HG02678 (cell line): ENCODE measurements around the gene KREMEN1.

Source experiments
- ATAC-seq: cut with Tn5 transposase; IDR thresholded peaks from one replicate; pipeline ENCODE4 v1.9.1; 2021; ENCODE audit warnings: mild to moderate bottlenecking, moderate library complexity; ENCODE audit not compliant: unreplicated experiment

The KREMEN1 gene

GRCh38 chr22:29203488-29204454 is 130.9 kb downstream of the KREMEN1 start:
- no peak for ATAC-seq

DNA sequence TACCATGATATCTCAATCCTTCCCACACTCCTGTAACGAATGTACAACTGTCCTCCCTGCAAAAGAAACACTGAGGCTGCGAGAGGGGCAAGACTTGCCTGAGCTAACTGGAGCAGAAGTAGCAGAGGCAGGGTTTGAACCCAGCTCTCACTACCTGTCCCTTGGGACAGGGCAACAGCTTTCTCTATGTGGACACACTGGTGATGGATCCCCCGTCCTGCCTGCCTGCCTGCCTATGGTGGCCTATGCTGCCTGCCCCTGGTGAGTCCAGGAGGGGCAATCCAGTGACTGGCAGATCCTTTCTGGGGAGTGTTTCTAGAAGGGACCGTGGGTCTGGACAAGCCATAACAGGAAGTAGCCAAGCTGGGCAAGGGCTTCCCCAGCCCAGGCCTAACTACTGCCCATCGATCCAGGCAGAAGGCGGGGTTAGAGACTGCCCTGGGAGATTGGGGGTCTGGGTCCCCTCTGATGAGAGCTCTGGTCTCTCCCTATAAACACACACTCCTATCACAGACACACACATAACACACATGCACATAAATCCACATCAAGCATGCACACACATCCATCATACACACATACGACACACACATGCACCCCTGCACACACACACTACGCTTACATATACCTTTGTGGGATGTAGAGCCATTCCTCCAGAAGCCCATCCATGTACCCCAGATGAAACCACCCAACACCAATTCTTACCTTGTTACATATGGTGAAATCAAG is 131.8 kb downstream of the KREMEN1 start:
- no peak for ATAC-seq

- ATAC-seq, result no peak
Measured at GRCh38 chr22:29205252-29205593, 132.4 kb downstream of the KREMEN1 start.

DNA sequence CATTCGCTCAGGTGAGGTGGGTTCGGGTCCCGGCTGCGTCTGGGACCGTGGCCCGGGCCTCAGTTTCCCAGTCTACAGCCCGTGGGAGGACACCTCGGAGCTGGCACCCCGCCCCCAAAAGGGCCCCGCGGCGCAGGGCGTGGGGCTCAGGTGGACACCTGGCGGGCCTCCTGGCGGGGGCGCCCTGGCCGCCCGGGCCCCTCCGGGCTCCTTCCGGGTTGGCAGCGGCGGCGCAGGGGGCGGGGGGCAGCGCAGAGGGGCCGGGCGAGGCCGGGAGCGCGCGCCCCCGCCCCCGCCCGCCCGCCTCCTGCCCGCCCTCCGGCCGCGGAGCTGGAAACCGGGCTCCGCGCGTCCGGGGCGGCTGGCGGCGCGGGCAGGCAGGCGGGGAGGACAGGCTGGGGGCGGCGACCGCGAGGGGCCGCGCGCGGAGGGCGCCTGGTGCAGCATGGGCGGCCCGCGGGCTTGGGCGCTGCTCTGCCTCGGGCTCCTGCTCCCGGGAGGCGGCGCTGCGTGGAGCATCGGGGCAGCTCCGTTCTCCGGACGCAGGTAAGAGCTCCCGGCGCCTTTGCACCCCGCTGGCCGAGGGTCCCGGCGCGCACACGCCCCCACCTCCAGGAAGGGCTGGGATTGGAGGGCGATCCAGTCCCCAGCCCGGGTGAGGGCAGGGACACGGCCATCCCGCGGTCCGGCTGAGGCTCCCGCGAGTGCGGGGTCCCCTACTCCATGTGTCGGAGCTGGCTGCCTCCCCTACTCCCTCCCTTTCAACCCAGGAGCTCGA is 132.9 kb downstream of the KREMEN1 start, which contains the start of gene EMID1:
Gene EMID1 (plus strand): TSS at position 303 of the 778 bp plus-strand sequence. CDS start 143 bp downstream, at position 446.
- ATAC-seq, result no peak

- no peak for ATAC-seq
Measured at GRCh38 chr22:29206372-29207242, 133.8 kb downstream of the KREMEN1 start.

- ATAC-seq, result no peak
Measured at GRCh38 chr22:29207243-29207550, 134.4 kb downstream of the KREMEN1 start.

GRCh38 chr22:29207562-29208501 is 135.0 kb downstream of the KREMEN1 start:
- no peak for ATAC-seq

GRCh38 chr22:29208502-29208862 is 135.6 kb downstream of the KREMEN1 start:
- no peak for ATAC-seq

DNA sequence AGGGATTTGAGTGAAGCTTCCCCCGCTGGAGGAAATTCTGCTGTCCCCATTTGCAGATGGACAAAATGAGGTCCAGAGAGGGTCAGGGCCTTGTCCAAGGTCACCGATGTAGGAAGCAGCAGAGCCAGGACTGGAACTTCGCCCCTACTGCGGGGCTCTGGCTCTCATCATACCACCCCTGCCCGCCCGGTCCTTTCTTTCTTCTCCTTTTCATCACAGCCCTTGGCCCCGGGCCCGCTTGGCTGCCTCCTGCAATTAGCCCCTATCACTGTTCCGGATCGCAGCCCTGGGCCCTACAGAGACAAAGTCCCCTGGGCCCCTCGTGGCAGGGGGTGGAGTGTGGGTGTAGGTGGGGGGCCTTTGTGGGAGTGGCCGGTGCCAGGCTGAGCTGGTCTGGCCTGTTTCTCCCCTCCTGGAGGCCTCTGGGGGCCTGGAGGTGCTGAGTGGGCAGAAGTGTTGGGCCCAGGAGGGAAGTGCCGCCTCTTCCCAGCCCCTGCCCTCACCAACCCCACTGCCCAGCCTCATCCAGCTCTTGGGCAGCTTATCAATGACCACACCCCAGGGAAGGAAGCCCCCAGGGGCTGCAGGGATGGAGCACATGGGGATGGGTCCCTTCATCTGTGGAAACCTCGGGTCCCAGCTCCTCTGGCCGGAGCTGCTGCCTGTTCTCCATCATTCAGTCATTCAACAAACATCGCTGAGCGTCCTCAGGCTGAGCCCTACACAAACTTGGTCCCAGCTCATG is 136.2 kb downstream of the KREMEN1 start:
- ATAC-seq, result no peak

DNA sequence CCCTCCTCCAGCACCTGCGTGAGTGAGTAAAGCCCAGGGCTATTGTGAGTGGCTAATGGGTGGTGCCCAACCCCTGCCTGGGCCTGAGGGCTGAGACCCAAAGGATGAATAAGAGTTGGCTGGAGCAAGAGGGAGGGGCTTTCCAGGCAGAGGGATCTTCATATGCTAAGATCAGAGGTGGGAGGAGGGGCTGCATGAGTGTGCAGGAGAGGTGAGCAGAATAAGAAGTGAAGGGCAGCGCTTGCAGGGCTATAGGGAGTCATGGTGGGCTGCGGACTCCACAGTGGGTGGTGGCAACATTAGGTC is 136.7 kb downstream of the KREMEN1 start:
- no peak for ATAC-seq

- no peak for ATAC-seq
Measured at GRCh38 chr22:29211066-29211465, 138.2 kb downstream of the KREMEN1 start.

DNA sequence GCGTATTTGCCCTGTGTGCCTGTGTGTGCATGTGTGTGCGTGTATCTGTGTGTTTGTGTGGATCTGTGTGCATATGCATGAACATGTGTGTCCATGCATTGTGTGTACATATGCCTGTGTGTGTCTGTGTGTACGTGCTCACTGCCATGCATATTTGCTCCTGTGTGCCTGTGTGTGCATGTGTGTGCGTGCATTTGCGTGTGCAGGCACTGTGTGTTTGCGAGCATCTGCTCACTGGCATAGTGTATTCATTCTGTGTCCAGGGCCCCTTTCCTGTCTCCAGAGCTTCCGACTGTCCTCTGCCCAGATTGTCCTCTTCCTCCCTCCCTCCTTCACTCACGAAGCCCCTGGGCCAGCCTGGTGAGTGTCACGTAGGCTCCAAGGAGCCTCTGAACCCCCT is 138.6 kb downstream of the KREMEN1 start:
- ATAC-seq, result no peak

DNA sequence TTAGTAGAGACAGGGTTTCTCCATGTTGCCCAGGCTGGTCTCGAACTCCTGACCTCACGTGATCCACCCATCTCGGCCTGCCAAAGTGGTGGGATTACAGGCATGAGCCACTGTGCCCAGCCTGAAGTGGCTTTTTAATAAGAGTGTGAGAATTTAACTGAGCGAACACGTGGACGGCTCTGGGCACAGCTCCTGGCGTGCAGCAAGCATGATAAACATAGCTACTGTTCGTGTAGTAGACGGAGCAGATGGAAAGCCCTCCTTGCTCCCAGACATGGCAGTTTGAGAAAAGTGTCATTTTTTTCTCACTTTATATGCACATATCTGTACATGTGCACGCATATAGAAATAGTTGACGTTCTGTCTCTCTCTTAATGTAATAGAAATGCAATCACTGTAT is 139.9 kb downstream of the KREMEN1 start:
- no peak for ATAC-seq

DNA sequence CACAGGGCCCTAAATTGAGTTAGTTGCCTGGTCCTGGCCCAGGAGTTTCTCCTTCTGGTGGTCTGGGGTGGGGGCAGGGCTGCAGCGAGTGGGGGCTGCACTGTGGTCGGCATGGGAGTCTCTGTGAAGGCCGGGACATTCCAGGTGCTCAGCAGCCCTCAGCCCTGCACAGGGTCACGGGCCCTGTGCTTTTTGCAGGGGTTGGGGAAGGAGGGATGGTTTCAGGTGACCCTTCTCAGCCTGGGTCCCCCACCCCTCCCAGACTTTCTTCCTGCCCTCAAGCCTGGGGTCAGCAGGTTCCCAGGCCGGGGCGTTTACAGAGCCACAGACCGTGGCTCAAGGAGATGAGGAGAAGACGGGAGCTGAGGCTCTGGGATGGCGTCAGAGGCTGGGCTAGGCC is 140.7 kb downstream of the KREMEN1 start:
- no peak for ATAC-seq

DNA sequence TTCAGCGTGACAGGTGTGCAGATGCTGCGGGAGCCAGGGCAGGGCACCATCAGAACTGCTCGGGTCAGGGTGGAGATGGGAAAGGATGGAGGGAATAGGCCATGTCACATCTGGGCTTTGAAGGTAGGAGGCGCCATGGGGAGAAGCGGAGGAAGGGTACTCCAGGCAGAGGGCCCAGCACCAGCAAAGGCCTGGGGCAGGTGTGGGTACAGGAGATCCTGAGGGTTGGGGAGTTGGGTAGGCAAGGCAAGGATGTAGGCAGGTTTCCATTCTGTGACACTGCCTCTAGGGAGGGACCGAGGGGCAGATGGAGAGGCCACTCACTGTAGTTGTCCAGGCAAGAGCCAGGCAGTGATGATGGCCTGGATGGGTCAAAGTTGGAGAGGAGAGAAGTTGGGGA is 141.4 kb downstream of the KREMEN1 start:
- ATAC-seq, result no peak

GRCh38 chr22:29215012-29215860 is 142.4 kb downstream of the KREMEN1 start:
- ATAC-seq, result no peak

DNA sequence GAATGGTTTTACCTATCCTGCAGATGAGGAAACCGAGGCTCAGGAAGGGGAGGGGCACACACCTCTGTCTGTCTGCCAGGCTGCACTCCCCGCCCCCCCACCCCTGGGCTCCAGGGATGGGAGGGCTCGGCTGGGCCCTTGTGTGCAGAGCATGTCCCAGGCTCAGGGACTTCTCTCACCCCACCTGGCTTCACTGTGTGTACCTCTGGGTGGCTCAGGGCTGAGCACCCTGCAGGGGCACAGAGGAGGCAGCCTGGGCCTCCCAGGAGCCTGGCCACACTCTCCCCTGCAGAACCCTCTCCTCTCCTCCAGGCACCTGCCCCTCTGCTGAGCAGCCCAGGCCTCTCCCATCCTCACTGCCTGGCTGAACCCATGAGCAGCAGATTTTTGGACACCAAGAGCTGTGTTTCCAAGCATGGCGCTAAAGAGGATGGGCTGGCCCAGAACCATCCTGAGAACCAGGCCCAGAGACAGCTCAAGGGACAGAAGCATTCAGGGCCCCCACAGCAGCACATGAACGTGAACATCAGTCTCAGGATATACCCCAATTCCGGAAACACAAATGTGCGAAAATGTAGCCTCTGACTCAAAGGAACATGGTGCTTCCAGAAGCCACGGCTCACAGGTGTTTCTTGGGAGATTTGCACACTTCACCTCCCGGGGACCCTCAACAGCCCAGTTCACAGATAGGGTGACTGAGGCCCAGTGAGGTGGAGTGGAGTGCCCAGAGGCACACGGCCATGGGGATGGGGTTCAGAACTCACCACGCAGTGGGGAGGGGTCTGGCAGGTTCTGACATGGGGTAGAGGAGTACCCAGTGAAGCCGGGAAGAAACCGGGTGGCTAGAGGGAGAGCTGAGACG is 143.4 kb downstream of the KREMEN1 start:
- no peak for ATAC-seq
